ENCODE data around the gene ARRDC2. TPM values are rescaled to one million over a fixed set of nuclear protein-coding genes. Genes with fewer than 3 reads are reported as not detected.

Gene ARRDC2
- total and polyA plus RNA-seq, 2 donors from 2014 or later, result 20.8 to 68.4 TPM

DNA sequence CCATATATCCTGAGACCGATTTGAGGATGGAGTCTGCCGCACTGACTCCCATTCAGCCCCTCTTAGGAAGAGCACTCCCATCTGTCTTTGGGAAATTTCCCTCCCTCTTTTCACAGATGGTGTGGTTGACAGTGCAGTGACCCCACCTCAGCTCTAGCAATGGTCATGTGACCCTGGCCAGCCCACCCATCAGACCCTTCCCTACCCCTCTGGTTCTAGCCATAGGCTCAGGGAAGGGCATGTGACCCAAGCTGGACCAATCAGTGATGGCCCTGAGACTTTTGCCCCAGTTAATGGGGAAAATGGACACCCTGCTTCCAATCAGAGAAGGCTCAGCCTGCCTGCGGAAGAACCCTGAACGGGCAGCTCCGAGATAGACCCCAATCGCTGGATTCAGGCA lies 52.5 kb downstream of the ARRDC2 start:
- Histone ChIP-seq H3K4me1 (ENCODE audit: control insufficient read depth in 2 of 3, insufficient read depth in 2 of 3, low read depth in 1 of 3, low read length in 3 of 3) (peaks cover 0 to 4% (median 2%) of the 10 kb centered on the region in 3 donors), H3K36me3 (ENCODE audit: control insufficient read depth in 2 of 3, insufficient read depth in 3 of 3, low read length in 3 of 3) (no peaks in the 10 kb centered on the region), H3K9me3 (ENCODE audit: control insufficient read depth in 2 of 3, insufficient read depth in 1 of 3, low read length in 3 of 3) (no peaks in the 10 kb centered on the region), H3K9ac (ENCODE audit: low read length in 3 of 3) (no peak overlapping the region), H3K27ac (ENCODE audit: low read depth in 2 of 2, low read length in 2 of 2) (no peak overlapping the region), H3K27me3 (ENCODE audit: control insufficient read depth, insufficient read depth, low read length) (no peaks in the 10 kb centered on the region), H3K4me3 (ENCODE audit: low read length in 3 of 3) (no peak overlapping the region)
- no peak for FAIRE-seq
- no peak for DNase-seq
- TF ChIP-seq, protein P1, sequence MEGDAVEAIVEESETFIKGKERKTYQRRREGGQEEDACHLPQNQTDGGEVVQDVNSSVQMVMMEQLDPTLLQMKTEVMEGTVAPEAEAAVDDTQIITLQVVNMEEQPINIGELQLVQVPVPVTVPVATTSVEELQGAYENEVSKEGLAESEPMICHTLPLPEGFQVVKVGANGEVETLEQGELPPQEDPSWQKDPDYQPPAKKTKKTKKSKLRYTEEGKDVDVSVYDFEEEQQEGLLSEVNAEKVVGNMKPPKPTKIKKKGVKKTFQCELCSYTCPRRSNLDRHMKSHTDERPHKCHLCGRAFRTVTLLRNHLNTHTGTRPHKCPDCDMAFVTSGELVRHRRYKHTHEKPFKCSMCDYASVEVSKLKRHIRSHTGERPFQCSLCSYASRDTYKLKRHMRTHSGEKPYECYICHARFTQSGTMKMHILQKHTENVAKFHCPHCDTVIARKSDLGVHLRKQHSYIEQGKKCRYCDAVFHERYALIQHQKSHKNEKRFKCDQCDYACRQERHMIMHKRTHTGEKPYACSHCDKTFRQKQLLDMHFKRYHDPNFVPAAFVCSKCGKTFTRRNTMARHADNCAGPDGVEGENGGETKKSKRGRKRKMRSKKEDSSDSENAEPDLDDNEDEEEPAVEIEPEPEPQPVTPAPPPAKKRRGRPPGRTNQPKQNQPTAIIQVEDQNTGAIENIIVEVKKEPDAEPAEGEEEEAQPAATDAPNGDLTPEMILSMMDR (IDR thresholded peaks at IDR 0.05; ENCODE audit: borderline replicate concordance, extremely low read depth, insufficient read depth), result no peak
- intact Hi-C loops (cut with DNase I), result no loop called here

- FAIRE-seq (no peak), DNase-seq (no peak)
- no peak overlapping the region for H3K27ac ChIP-seq (ENCODE audit: low read depth in 2 of 2, low read length in 2 of 2)
- peaks cover 0 to 4% (median 2%) of the 10 kb centered on the region in 3 donors for H3K4me1 ChIP-seq (ENCODE audit: control insufficient read depth in 2 of 3, insufficient read depth in 2 of 3, low read depth in 1 of 3, low read length in 3 of 3)
- intact Hi-C loops (cut with DNase I), result no loop called here
- H3K36me3 ChIP-seq (ENCODE audit: control insufficient read depth in 2 of 3, insufficient read depth in 3 of 3, low read length in 3 of 3), result no peaks in the 10 kb centered on the region
- H3K9me3 ChIP-seq (ENCODE audit: control insufficient read depth in 2 of 3, insufficient read depth in 1 of 3, low read length in 3 of 3), result no peaks in the 10 kb centered on the region
- TF ChIP-seq, protein P1 (IDR thresholded peaks at IDR 0.05; ENCODE audit: borderline replicate concordance, extremely low read depth, insufficient read depth), result no peak
- H3K4me3 ChIP-seq (ENCODE audit: low read length in 3 of 3), result no peak overlapping the region
- H3K27me3 ChIP-seq (ENCODE audit: control insufficient read depth, insufficient read depth, low read length), result no peaks in the 10 kb centered on the region
- no peak overlapping the region for H3K9ac ChIP-seq (ENCODE audit: low read length in 3 of 3)
These were observed 54.1 kb downstream of the ARRDC2 start for GRCh38 chr19:18062028-18062427.

GRCh38 chr19:18063463-18063862 lies 55.5 kb downstream of the ARRDC2 start:
- no peak overlapping the region for H3K27ac ChIP-seq (ENCODE audit: low read depth in 2 of 2, low read length in 2 of 2)
- intact Hi-C loops (cut with DNase I), result no loop called here
- DNase-seq, result no peak
- TF ChIP-seq, protein P1 (IDR thresholded peaks at IDR 0.05; ENCODE audit: borderline replicate concordance, extremely low read depth, insufficient read depth), result no peak
- FAIRE-seq, result no peak
- H3K9me3 ChIP-seq (ENCODE audit: control insufficient read depth in 2 of 3, insufficient read depth in 1 of 3, low read length in 3 of 3), result no peaks in the 10 kb centered on the region
- peaks cover 0 to 2% (median 0%) of the 10 kb centered on the region in 3 donors for H3K4me1 ChIP-seq (ENCODE audit: control insufficient read depth in 2 of 3, insufficient read depth in 2 of 3, low read depth in 1 of 3, low read length in 3 of 3)
- H3K4me3 ChIP-seq (ENCODE audit: low read length in 3 of 3), result no peak overlapping the region
- H3K9ac ChIP-seq (ENCODE audit: low read length in 3 of 3), result no peak overlapping the region
- H3K27me3 ChIP-seq (ENCODE audit: control insufficient read depth, insufficient read depth, low read length), result no peaks in the 10 kb centered on the region
- no peaks in the 10 kb centered on the region for H3K36me3 ChIP-seq (ENCODE audit: control insufficient read depth in 2 of 3, insufficient read depth in 3 of 3, low read length in 3 of 3)

Other genes starting within 250 kb of the ARRDC2 start
- gene B3GNT3, start 213.0 kb upstream of the ARRDC2 start, total RNA-seq, result 36.2 TPM
- 2.0 TPM for gene B3GNT3, start 213.0 kb upstream of the ARRDC2 start, polyA plus RNA-seq (ENCODE audit: insufficient read depth, low read depth, low replicate concordance)
- not detected for gene INSL3, start 186.7 kb upstream of the ARRDC2 start, total RNA-seq
- gene INSL3, start 186.7 kb upstream of the ARRDC2 start, polyA plus RNA-seq (ENCODE audit: insufficient read depth, low read depth, low replicate concordance), result not detected
- 30.8 TPM for gene JAK3, start 160.2 kb upstream of the ARRDC2 start, total RNA-seq
- 3.5 TPM for gene JAK3, start 160.2 kb upstream of the ARRDC2 start, polyA plus RNA-seq (ENCODE audit: insufficient read depth, low read depth, low replicate concordance)
- gene RPL18A, start 148.3 kb upstream of the ARRDC2 start, total RNA-seq, result 1,282 TPM
- gene RPL18A, start 148.3 kb upstream of the ARRDC2 start, polyA plus RNA-seq (ENCODE audit: insufficient read depth, low read depth, low replicate concordance), result 1,707 TPM
- 0.16 TPM for gene SLC5A5, start 136.2 kb upstream of the ARRDC2 start, total RNA-seq
- not detected for gene SLC5A5, start 136.2 kb upstream of the ARRDC2 start, polyA plus RNA-seq (ENCODE audit: insufficient read depth, low read depth, low replicate concordance)
- 59.5 TPM for gene CCDC124, start 75.2 kb upstream of the ARRDC2 start, total RNA-seq
- 120 TPM for gene CCDC124, start 75.2 kb upstream of the ARRDC2 start, polyA plus RNA-seq (ENCODE audit: insufficient read depth, low read depth, low replicate concordance)
- gene KCNN1, start 41.1 kb upstream of the ARRDC2 start, total RNA-seq, result 0.19 TPM
- gene KCNN1, start 41.1 kb upstream of the ARRDC2 start, polyA plus RNA-seq (ENCODE audit: insufficient read depth, low read depth, low replicate concordance), result 0.37 TPM
- 3.2 TPM for gene IL12RB1, start 78.8 kb downstream of the ARRDC2 start, total RNA-seq
- 0.45 TPM for gene IL12RB1, start 78.8 kb downstream of the ARRDC2 start, polyA plus RNA-seq (ENCODE audit: insufficient read depth, low read depth, low replicate concordance)
- 16.0 TPM for gene MAST3, start 89.6 kb downstream of the ARRDC2 start, total RNA-seq
- gene MAST3, start 89.6 kb downstream of the ARRDC2 start, polyA plus RNA-seq (ENCODE audit: insufficient read depth, low read depth, low replicate concordance), result 5.6 TPM
- gene PIK3R2, start 145.0 kb downstream of the ARRDC2 start, total RNA-seq, result 29.6 TPM
- gene PIK3R2, start 145.0 kb downstream of the ARRDC2 start, polyA plus RNA-seq (ENCODE audit: insufficient read depth, low read depth, low replicate concordance), result 10.1 TPM
- 109 TPM for gene IFI30, start 165.6 kb downstream of the ARRDC2 start, total RNA-seq
- 173 TPM for gene IFI30, start 165.6 kb downstream of the ARRDC2 start, polyA plus RNA-seq (ENCODE audit: insufficient read depth, low read depth, low replicate concordance)
- gene MPV17L2, start 185.0 kb downstream of the ARRDC2 start, total RNA-seq, result 11.5 TPM
- gene MPV17L2, start 185.0 kb downstream of the ARRDC2 start, polyA plus RNA-seq (ENCODE audit: insufficient read depth, low read depth, low replicate concordance), result 31.1 TPM
- gene RAB3A, start 195.9 kb downstream of the ARRDC2 start, total RNA-seq, result 5.2 TPM
- 10.5 TPM for gene RAB3A, start 195.9 kb downstream of the ARRDC2 start, polyA plus RNA-seq (ENCODE audit: insufficient read depth, low read depth, low replicate concordance)
- gene PDE4C, start 218.3 kb downstream of the ARRDC2 start, total RNA-seq, result 2.0 TPM
- gene PDE4C, start 218.3 kb downstream of the ARRDC2 start, polyA plus RNA-seq (ENCODE audit: insufficient read depth, low read depth, low replicate concordance), result not detected

Data from kidney (tissue), 14 donors.